ENCODE data around the gene MAST4.

The MAST4 gene

GRCh38 chr5:66728049-66728448 is 131.9 kb downstream of the MAST4 start:
- DNase-seq: no peak
- Histone ChIP-seq H3K27me3 (replicated peaks; ENCODE audit: control insufficient read depth, insufficient read depth, low read length, poor library complexity, severe bottlenecking) (no peaks in the 10 kb centered on the region), H3K27ac (ENCODE audit: insufficient read depth, low read length, poor library complexity, severe bottlenecking) (no peak overlapping the region), H3K4me3 (ENCODE audit: insufficient read depth, low read depth, low read length, poor library complexity, severe bottlenecking) (no peak overlapping the region), H3K9me3 (ENCODE audit: control insufficient read depth, low read length) (no peaks in the 10 kb centered on the region), H3K4me1 (ENCODE audit: control insufficient read depth, insufficient read depth, low read length, poor library complexity, severe bottlenecking) (no peaks in the 10 kb centered on the region), H3K36me3 (ENCODE audit: control insufficient read depth, insufficient read depth, low read length) (no peaks in the 10 kb centered on the region)

- no peak overlapping the region for H3K4me3 ChIP-seq (ENCODE audit: insufficient read depth, low read depth, low read length, poor library complexity, severe bottlenecking)
- no peak for DNase-seq
- H3K27me3 ChIP-seq (replicated peaks; ENCODE audit: control insufficient read depth, insufficient read depth, low read length, poor library complexity, severe bottlenecking): no peaks in the 10 kb centered on the region
- no peaks in the 10 kb centered on the region for H3K36me3 ChIP-seq (ENCODE audit: control insufficient read depth, insufficient read depth, low read length)
- H3K27ac ChIP-seq (ENCODE audit: insufficient read depth, low read length, poor library complexity, severe bottlenecking): no peak overlapping the region
- no peaks in the 10 kb centered on the region for H3K9me3 ChIP-seq (ENCODE audit: control insufficient read depth, low read length)
- no peaks in the 10 kb centered on the region for H3K4me1 ChIP-seq (ENCODE audit: control insufficient read depth, insufficient read depth, low read length, poor library complexity, severe bottlenecking)
Measured at GRCh38 chr5:66737096-66737495, 140.9 kb downstream of the MAST4 start.

- DNase-seq: no peak
- no peak overlapping the region for H3K4me3 ChIP-seq (ENCODE audit: insufficient read depth, low read depth, low read length, poor library complexity, severe bottlenecking)
- H3K9me3 ChIP-seq (ENCODE audit: control insufficient read depth, low read length): no peaks in the 10 kb centered on the region
- H3K27ac ChIP-seq (ENCODE audit: insufficient read depth, low read length, poor library complexity, severe bottlenecking): no peak overlapping the region
- no peaks in the 10 kb centered on the region for H3K27me3 ChIP-seq (replicated peaks; ENCODE audit: control insufficient read depth, insufficient read depth, low read length, poor library complexity, severe bottlenecking)
- no peaks in the 10 kb centered on the region for H3K4me1 ChIP-seq (ENCODE audit: control insufficient read depth, insufficient read depth, low read length, poor library complexity, severe bottlenecking)
- H3K36me3 ChIP-seq (ENCODE audit: control insufficient read depth, insufficient read depth, low read length): no peaks in the 10 kb centered on the region
Measured at GRCh38 chr5:66738136-66738535, 141.9 kb downstream of the MAST4 start.

- H3K9me3 ChIP-seq (ENCODE audit: control insufficient read depth, low read length): no peaks in the 10 kb centered on the region
- H3K27me3 ChIP-seq (replicated peaks; ENCODE audit: control insufficient read depth, insufficient read depth, low read length, poor library complexity, severe bottlenecking): no peaks in the 10 kb centered on the region
- DNase-seq: no peak
- no peak overlapping the region for H3K4me3 ChIP-seq (ENCODE audit: insufficient read depth, low read depth, low read length, poor library complexity, severe bottlenecking)
- no peaks in the 10 kb centered on the region for H3K36me3 ChIP-seq (ENCODE audit: control insufficient read depth, insufficient read depth, low read length)
- H3K27ac ChIP-seq (ENCODE audit: insufficient read depth, low read length, poor library complexity, severe bottlenecking): no peak overlapping the region
- no peaks in the 10 kb centered on the region for H3K4me1 ChIP-seq (ENCODE audit: control insufficient read depth, insufficient read depth, low read length, poor library complexity, severe bottlenecking)
Measured at GRCh38 chr5:66739021-66739420, 142.8 kb downstream of the MAST4 start.

GRCh38 chr5:66739951-66740350 is 143.8 kb downstream of the MAST4 start:
- Histone ChIP-seq H3K4me3 (ENCODE audit: insufficient read depth, low read depth, low read length, poor library complexity, severe bottlenecking) (no peak overlapping the region), H3K27me3 (replicated peaks; ENCODE audit: control insufficient read depth, insufficient read depth, low read length, poor library complexity, severe bottlenecking) (no peaks in the 10 kb centered on the region), H3K36me3 (ENCODE audit: control insufficient read depth, insufficient read depth, low read length) (no peaks in the 10 kb centered on the region), H3K9me3 (ENCODE audit: control insufficient read depth, low read length) (no peaks in the 10 kb centered on the region), H3K4me1 (ENCODE audit: control insufficient read depth, insufficient read depth, low read length, poor library complexity, severe bottlenecking) (no peaks in the 10 kb centered on the region), H3K27ac (ENCODE audit: insufficient read depth, low read length, poor library complexity, severe bottlenecking) (no peak overlapping the region)
- no peak for DNase-seq

GRCh38 chr5:66741394-66741793 is 145.2 kb downstream of the MAST4 start:
- no peak overlapping the region for H3K27ac ChIP-seq (ENCODE audit: insufficient read depth, low read length, poor library complexity, severe bottlenecking)
- DNase-seq: no peak
- no peaks in the 10 kb centered on the region for H3K27me3 ChIP-seq (replicated peaks; ENCODE audit: control insufficient read depth, insufficient read depth, low read length, poor library complexity, severe bottlenecking)
- no peaks in the 10 kb centered on the region for H3K36me3 ChIP-seq (ENCODE audit: control insufficient read depth, insufficient read depth, low read length)
- no peaks in the 10 kb centered on the region for H3K4me1 ChIP-seq (ENCODE audit: control insufficient read depth, insufficient read depth, low read length, poor library complexity, severe bottlenecking)
- no peaks in the 10 kb centered on the region for H3K9me3 ChIP-seq (ENCODE audit: control insufficient read depth, low read length)
- no peak overlapping the region for H3K4me3 ChIP-seq (ENCODE audit: insufficient read depth, low read depth, low read length, poor library complexity, severe bottlenecking)

GRCh38 chr5:66742083-66742895 is 146.1 kb downstream of the MAST4 start:
- no peak for DNase-seq
- H3K4me3 ChIP-seq (ENCODE audit: insufficient read depth, low read depth, low read length, poor library complexity, severe bottlenecking): no peak overlapping the region
- no peaks in the 10 kb centered on the region for H3K36me3 ChIP-seq (ENCODE audit: control insufficient read depth, insufficient read depth, low read length)
- no peaks in the 10 kb centered on the region for H3K4me1 ChIP-seq (ENCODE audit: control insufficient read depth, insufficient read depth, low read length, poor library complexity, severe bottlenecking)
- no peaks in the 10 kb centered on the region for H3K27me3 ChIP-seq (replicated peaks; ENCODE audit: control insufficient read depth, insufficient read depth, low read length, poor library complexity, severe bottlenecking)
- no peaks in the 10 kb centered on the region for H3K9me3 ChIP-seq (ENCODE audit: control insufficient read depth, low read length)
- H3K27ac ChIP-seq (ENCODE audit: insufficient read depth, low read length, poor library complexity, severe bottlenecking): no peak overlapping the region

GRCh38 chr5:66742896-66743247 is 146.7 kb downstream of the MAST4 start:
- Histone ChIP-seq H3K27me3 (replicated peaks; ENCODE audit: control insufficient read depth, insufficient read depth, low read length, poor library complexity, severe bottlenecking) (no peaks in the 10 kb centered on the region), H3K4me1 (ENCODE audit: control insufficient read depth, insufficient read depth, low read length, poor library complexity, severe bottlenecking) (no peaks in the 10 kb centered on the region), H3K27ac (ENCODE audit: insufficient read depth, low read length, poor library complexity, severe bottlenecking) (no peak overlapping the region), H3K4me3 (ENCODE audit: insufficient read depth, low read depth, low read length, poor library complexity, severe bottlenecking) (no peak overlapping the region), H3K9me3 (ENCODE audit: control insufficient read depth, low read length) (no peaks in the 10 kb centered on the region), H3K36me3 (ENCODE audit: control insufficient read depth, insufficient read depth, low read length) (no peaks in the 10 kb centered on the region)
- no peak for DNase-seq

GRCh38 chr5:66743344-66743743 is 147.2 kb downstream of the MAST4 start:
- H3K27ac ChIP-seq (ENCODE audit: insufficient read depth, low read length, poor library complexity, severe bottlenecking): no peak overlapping the region
- no peaks in the 10 kb centered on the region for H3K4me1 ChIP-seq (ENCODE audit: control insufficient read depth, insufficient read depth, low read length, poor library complexity, severe bottlenecking)
- no peaks in the 10 kb centered on the region for H3K36me3 ChIP-seq (ENCODE audit: control insufficient read depth, insufficient read depth, low read length)
- DNase-seq: no peak
- H3K27me3 ChIP-seq (replicated peaks; ENCODE audit: control insufficient read depth, insufficient read depth, low read length, poor library complexity, severe bottlenecking): no peaks in the 10 kb centered on the region
- no peak overlapping the region for H3K4me3 ChIP-seq (ENCODE audit: insufficient read depth, low read depth, low read length, poor library complexity, severe bottlenecking)
- H3K9me3 ChIP-seq (ENCODE audit: control insufficient read depth, low read length): no peaks in the 10 kb centered on the region

GRCh38 chr5:66744040-66744439 is 147.8 kb downstream of the MAST4 start:
- DNase-seq: no peak
- no peaks in the 10 kb centered on the region for H3K36me3 ChIP-seq (ENCODE audit: control insufficient read depth, insufficient read depth, low read length)
- no peaks in the 10 kb centered on the region for H3K9me3 ChIP-seq (ENCODE audit: control insufficient read depth, low read length)
- H3K27me3 ChIP-seq (replicated peaks; ENCODE audit: control insufficient read depth, insufficient read depth, low read length, poor library complexity, severe bottlenecking): no peaks in the 10 kb centered on the region
- H3K4me3 ChIP-seq (ENCODE audit: insufficient read depth, low read depth, low read length, poor library complexity, severe bottlenecking): no peak overlapping the region
- no peaks in the 10 kb centered on the region for H3K4me1 ChIP-seq (ENCODE audit: control insufficient read depth, insufficient read depth, low read length, poor library complexity, severe bottlenecking)
- no peak overlapping the region for H3K27ac ChIP-seq (ENCODE audit: insufficient read depth, low read length, poor library complexity, severe bottlenecking)
